GM19043 (cell line): ENCODE results near the gene ZG16B.

ENCODE experiments used
- ATAC-seq: cut with Tn5 transposase; IDR thresholded peaks from one replicate; pipeline ENCODE4 v1.9.1; 2021; ENCODE audit warnings: low read depth; ENCODE audit not compliant: unreplicated experiment

ZG16B gene

DNA sequence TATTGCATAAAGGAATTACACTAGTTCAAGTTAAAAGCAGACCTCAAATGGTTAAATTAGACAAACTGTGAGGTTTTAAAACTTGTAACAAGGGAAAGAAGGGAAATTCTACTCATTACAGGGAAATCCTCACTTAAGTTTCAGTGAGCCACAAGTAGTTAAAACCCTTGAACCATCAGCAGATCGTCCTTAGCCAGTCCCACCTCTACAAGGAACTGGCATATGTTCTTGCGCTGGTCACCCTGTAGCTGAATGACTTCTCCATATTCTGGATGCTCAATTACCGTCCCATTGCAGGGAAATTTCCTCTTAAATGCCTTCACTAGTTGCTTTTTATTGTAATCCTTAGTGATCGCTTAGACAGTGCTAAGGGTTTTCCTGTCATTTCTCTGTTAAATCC is 7.6 kb upstream of the ZG16B start:
- no peak for ATAC-seq

- ATAC-seq = no peak
Observed at GRCh38 chr16:2824626-2825025, 5.5 kb upstream of the ZG16B start.

DNA sequence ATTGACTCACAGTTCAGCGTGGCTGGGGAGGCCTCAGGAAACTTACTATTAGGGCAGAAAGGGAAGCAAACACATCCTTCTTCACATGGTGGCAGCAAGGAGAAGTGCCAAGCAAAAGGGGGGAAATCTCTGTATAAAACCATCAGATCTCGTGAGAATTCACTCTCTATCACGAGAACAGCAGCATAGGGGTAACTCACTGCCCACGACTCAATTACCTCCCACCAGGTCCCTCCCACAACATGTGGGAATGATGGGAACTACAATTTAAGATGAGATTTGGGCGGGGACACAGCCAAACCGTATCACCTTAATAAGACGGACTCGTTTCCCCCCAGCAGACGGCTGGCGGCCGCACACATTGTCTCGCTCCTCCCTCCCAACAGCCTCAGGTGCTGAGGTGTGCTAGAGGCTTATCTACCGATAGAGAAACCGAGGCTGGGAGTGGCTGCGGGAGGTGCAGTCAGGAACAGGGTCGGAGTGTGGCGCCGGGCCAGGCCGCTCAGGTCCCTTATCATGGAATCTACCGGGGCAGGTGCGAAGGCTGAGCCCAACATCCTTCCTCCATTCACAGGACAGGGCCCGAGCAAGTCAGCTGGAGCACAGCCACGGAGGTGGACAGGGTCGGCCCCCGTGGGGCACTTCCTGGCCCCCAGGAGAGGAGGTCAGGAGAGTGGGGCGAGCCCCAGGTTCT is 4.9 kb upstream of the ZG16B start:
- ATAC-seq = no peak

DNA sequence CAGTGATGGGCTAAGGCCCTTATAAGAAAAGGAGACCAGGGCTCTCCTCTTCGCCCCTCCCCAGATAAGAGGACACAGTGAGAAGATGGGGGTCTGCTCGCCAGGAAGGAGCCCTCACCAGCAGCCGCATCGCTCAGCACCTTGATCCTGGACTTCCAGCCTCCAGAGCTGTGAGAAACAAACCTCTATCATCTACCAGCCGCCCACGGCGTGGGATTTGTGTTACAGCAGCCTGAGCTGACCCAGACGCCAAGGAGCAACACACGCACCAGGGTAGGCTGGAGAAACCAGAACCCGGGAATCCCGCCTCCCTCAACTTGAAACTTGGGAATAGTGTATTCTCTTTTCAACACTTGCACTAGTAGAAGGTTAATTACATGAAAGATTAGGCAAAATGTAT is 4.2 kb upstream of the ZG16B start:
- no peak for ATAC-seq

DNA sequence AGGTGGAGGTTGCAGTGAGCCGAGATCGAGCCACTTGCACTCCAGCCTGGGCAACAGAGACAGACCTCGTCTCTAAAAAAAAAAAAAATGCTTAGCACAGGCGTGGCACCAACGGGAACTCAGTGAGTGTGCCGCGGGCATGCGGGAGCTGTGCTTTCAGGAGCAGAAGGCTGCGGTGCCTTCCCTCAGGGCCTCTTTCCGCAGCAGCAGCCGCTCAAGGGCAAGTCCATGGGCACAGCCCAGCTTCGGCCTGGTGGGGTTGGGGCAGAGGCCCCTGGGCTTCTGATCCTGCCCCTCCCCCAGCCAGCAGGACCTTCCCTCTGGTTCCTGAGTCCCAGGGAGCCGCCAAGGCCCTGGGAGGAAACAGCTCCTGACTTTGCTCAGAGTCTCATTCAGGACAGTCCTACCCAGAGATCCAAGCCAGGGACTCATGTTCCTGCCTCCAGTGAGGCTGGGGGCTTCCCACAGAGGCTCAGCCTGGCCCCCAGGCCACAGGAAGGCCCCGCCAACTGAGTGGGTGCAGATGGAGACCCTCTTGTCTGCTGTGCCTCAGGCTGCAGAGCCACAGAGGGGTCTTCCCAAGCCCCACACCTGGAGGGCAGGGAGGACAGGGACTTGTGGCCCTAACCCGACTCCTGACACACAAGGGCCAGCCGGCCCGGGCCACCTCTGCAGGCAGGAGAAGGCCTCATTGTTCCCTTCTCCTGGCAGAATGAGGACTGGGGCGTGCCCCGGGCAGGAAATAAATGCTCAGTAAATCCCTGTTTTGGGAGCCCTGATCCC is 3.3 kb upstream of the ZG16B start:
- ATAC-seq = no peak

DNA sequence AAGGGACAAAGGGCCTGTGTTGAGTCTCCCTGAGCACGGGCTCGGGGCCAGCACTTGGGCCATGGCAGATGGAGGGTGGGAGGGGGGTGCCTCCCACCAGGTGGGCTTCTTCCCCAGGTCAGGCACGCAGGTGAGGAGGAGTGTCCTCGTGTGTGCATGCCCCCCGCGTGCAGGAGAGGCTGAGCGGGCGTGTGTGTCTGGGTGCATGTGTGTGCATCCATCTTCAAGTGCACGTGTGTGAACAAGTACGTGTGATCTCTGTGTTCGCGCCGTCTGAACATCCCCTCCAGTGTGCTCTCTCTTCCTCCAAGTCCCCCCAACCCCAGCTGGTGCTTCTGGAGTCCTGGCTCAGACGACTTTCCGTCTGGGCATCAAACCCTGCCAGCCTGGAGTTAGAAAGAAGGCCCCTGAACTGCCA is 2.7 kb upstream of the ZG16B start:
- ATAC-seq = no peak

- no peak for ATAC-seq
Observed at GRCh38 chr16:2827831-2828520, 2.1 kb upstream of the ZG16B start.

- no peak for ATAC-seq
Observed at GRCh38 chr16:2828521-2828840, 1.6 kb upstream of the ZG16B start.

DNA sequence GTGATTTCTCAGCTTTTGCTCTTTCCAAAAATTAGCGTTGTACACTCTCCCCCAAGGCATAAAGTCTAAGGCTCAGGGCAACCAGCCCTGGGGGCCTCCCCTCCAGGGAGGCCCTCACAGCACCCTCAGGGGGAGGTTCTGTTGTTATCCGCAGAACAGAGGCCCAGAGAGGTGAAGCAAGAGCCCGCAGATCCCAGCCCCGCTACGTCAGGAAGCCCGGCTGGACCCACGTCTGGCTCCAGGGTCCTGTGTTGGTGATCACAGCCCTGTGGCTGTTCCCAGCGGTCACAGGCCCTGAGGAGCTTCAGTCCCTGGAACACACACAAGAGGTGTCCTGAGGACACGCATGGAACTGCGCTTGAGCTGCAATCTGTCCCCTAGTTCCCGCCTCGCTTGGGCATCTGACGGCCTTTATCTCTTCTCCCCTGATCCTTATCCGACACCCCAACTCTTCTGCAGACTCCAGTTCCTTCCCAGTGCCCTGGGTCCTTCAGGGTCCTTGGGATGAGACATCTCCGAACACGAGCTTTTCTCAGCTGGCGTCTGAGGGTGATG is 1.1 kb upstream of the ZG16B start:
- no peak for ATAC-seq

DNA sequence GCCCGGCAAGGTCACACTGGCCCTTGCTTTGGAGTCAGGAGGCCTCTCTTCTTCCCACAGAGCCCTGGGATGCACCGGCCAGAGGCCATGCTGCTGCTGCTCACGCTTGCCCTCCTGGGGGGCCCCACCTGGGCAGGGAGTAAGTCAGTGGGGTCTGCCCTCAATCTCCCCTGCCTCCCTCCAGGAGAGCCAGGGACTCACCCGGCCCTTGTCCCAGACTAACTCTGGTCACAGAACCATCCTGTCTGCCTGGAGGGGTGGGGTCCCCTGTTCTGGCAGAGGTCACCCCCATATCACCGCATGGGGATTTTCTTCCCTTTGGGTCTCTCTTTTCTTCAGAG is 222 bp downstream of the ZG16B start:
- no peak for ATAC-seq

GRCh38 chr16:2831203-2831602 is 1.1 kb downstream of the ZG16B start:
- no peak for ATAC-seq

GRCh38 chr16:2833776-2834175 is 3.7 kb downstream of the ZG16B start:
- no peak for ATAC-seq

DNA sequence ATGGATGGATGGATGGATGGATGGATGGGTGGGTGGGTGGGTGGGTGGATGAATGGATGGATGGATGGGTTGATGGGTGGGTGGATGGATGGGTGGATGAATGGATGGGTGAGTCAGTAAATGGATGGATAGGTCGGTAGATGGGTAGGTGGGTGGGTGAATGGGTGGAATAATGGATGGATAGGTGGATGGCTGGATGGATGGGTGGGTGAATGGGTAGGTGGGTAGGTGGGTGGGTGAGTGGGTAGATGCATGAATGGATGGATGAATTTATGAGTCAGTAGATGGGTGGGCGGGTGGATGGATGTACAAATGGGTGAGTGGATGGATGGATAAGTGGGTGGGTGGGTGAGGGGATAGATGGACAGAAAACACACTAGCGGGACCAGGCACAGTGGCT is 4.9 kb downstream of the ZG16B start:
- no peak for ATAC-seq

DNA sequence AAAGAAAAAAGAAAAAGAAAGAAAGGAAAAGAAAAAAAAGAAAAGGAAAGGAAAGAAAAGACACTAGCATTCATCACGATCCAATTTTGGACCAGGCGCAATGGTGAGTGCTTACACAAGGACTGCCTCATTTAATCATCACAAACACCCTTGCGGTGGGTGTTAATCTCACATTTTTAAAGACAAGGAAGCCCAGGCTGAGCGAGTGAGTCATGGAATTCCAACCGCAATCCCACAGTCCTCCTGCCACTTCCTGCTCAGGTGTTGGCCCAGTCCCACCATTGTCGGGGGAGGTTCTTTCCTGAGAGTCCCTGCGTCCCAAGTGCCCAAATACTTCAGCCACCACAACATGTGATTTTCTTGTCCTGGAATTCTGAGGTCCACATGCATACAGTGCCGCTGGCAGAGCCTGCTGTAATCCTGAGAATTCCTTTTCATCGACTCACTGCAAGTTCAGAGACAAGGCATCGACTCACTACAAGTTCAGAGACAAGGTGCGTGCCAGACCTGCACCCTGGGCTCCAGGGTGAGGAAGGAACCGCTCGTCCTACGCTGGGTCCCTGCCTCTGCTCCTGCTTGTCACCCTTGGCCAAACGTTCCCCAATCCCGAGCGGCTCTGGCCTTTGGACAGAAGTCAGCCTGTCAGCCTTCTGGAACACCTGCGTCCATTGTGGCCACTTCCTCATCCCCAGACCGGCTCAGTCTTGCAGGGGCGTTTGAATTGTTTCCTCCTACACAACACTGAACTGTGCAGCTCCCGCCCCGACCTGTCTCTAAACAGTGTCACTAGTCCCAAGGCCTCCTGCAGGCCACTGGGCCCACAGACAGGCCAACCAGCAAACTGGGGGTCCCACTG is 5.8 kb downstream of the ZG16B start:
- no peak for ATAC-seq

GRCh38 chr16:2836646-2837508 is 6.8 kb downstream of the ZG16B start:
- no peak for ATAC-seq

DNA sequence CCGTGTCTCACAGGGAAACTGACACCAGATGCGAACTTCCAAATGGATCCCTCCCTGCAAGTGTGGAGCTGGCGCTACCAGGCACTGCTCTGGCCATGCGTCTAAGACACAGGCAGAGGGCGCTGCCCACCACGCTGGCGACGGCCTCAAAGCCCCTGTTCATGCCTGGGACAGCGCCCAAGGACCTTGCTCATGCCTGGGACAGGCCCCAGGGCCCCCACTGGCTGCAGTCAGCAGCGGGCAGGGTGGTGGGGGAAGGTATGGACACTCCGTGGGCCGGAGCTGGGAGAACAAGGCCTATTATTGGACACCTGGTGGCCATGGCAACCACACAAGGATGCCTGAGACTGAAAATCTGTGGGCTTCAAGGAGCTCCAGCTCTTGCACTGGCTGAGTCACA is 8.8 kb downstream of the ZG16B start:
- ATAC-seq = no peak

GRCh38 chr16:2839650-2840450 is 9.7 kb downstream of the ZG16B start:
- ATAC-seq = no peak

- no peak for ATAC-seq
Observed at GRCh38 chr16:2840914-2841313, 10.8 kb downstream of the ZG16B start.
